Natural killer cell (primary cell): ENCODE results near the gene C1QTNF2. TPM values are rescaled to one million over a fixed set of nuclear protein-coding genes. Genes with fewer than 3 reads are reported as not detected.

Experiments
- ATAC-seq, 3 donors: fragments of 150-1000 bp in 2 of 3; fragments of 200-7000 bp in 1 of 3; cut with Tn5 transposase; 1 replicate in 1 of 3; 2 replicates in 2 of 3; pipeline ENCODE4 v1.10.0; 2021; ENCODE audit warnings: mild to moderate bottlenecking in 2 of 3, moderate library complexity in 2 of 3
- DNase-seq, 2 donors: peaks; one replicate each; pipeline versions ENCODE4 v3.0.0 to v3.0.0-alpha.2; 2013 to 2021; ENCODE audit warnings: mixed read lengths in 1 of 2
- H3K27ac ChIP-seq: one replicate; pipeline ENCODE4 v1.5.1; 2013; ENCODE audit warnings: mild to moderate bottlenecking, low read length
- H3K27me3 ChIP-seq: one replicate; pipeline ENCODE4 v1.6.1; 2013; ENCODE audit warnings: low read length; ENCODE audit not compliant: control insufficient read depth, insufficient read depth
- H3K36me3 ChIP-seq: one replicate; pipeline ENCODE4 v1.6.1; 2013; ENCODE audit warnings: low read length; ENCODE audit not compliant: control insufficient read depth, insufficient read depth
- H3K4me1 ChIP-seq: one replicate; pipeline ENCODE4 v1.6.1; 2013; ENCODE audit warnings: low read length; ENCODE audit not compliant: control insufficient read depth, insufficient read depth
- H3K4me3 ChIP-seq: one replicate; pipeline ENCODE4 v1.5.1; 2013; ENCODE audit warnings: low read length
- H3K9me3 ChIP-seq: one replicate; pipeline ENCODE4 v1.6.1; 2013; ENCODE audit warnings: low read length; ENCODE audit not compliant: control insufficient read depth, insufficient read depth
- H3K27ac Mint-ChIP-seq, 2 donors: one replicate each; pipeline ENCODE4 v1.8.0; 2022; ENCODE audit warnings: mild to moderate bottlenecking in 2 of 2, mixed read lengths in 2 of 2, moderate library complexity in 1 of 2
- H3K27me3 Mint-ChIP-seq, 2 donors: one replicate each; pipeline ENCODE4 v1.8.0; 2022; ENCODE audit warnings: low read depth in 2 of 2, mixed read lengths in 2 of 2
- H3K36me3 Mint-ChIP-seq: one replicate; pipeline ENCODE4 v1.8.0; 2022; ENCODE audit warnings: mixed read lengths
- H3K4me1 Mint-ChIP-seq, 2 donors: one replicate each; pipeline ENCODE4 v1.8.0; 2022; ENCODE audit warnings: mixed read lengths in 2 of 2
- H3K4me3 Mint-ChIP-seq: one replicate; pipeline ENCODE4 v1.8.0; 2022; ENCODE audit warnings: mild to moderate bottlenecking, moderate library complexity, mixed read lengths
- H3K9me3 Mint-ChIP-seq, 2 donors: one replicate each; pipeline ENCODE4 v1.8.0; 2022; ENCODE audit warnings: mixed read lengths in 2 of 2
- WGBS: methylation state at CpG from one replicate; pipeline ENCODE4 v1.1.7; 2013; ENCODE audit warnings: missing lambda C conversion rate; ENCODE audit not compliant: insufficient coverage; 5-methylcytosine and 5-hydroxymethylcytosine counted together
- intact Hi-C: fragments of 100-400 bp; cut with micrococcal nuclease; formaldehyde crosslinking; loops from one replicate; pipeline ENCODE4 v1.14.2; 2022
- total RNA-seq, 4 donors: library from RNA; stranded (reverse); fragments of 120-200 nt in 1 of 4; gene quantifications; one replicate each; pipeline versions ENCODE4 v1.2.3 to v1.2.4, GENCODE V29; 2013 to 2022
- TF ChIP-seq, protein P1 (sequence below): fragments of 200-600 bp; IDR thresholded peaks from one replicate; pipeline ENCODE4 v1.8.0; 2022; ENCODE audit warnings: antibody characterized with exemption

C1QTNF2 gene
- total RNA-seq, 3 donors from 2014 or later (not counting 1 experiment from before 2014, with no cell fraction given), result not detected

DNA sequence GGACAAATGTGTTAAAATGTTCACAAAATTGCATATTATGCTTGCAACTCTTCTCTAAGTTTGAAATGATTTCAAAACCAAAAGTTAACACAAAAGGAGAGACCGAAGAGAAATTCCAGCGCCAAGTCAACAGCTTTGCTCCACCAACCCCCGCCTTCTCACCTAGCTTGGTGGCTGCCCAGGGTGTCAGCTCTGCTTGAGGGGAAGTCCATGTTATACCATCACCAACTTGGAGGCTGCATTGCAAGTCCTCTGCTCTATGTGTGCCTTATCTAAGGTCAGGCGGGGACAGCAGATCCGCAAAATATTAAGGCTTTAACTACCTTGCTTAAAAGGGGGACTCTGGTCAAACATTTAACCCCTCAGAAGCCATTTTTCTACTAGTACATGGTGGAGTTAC is 72.7 kb downstream of the C1QTNF2 start:
- 40% methylated on average over 5 of the region's 5 CpGs for WGBS
- Mint-ChIP-seq H3K27me3 (no peaks in the 10 kb centered on the region), H3K4me1 (peaks cover 64 to 68% of the 10 kb centered on the region in 2 donors), H3K36me3 (no peaks in the 10 kb centered on the region), H3K9me3 (no peaks in the 10 kb centered on the region), H3K27ac (peak overlapping the region; percentile 89 to 98), H3K4me3 (peak overlapping the region; percentile 88)
- no peaks in the 10 kb centered on the region for H3K36me3 ChIP-seq
- no peaks in the 10 kb centered on the region for H3K9me3 ChIP-seq
- DNase-seq, result peak; percentile 36 to 71
- intact Hi-C loops, result loop anchor here (1.0 kb wide), 2 partner anchors 15 to 23 kb away; partner anchors contain the start of gene CCNJL
- ATAC-seq, result peak; percentile 81 to 91 (median 87)
- peaks cover 74% of the 10 kb centered on the region for H3K4me1 ChIP-seq
- peak overlapping the region; percentile 87 for H3K27ac ChIP-seq
- no peaks in the 10 kb centered on the region for H3K27me3 ChIP-seq
- H3K4me3 ChIP-seq, result no peak overlapping the region
- TF ChIP-seq, protein P1, sequence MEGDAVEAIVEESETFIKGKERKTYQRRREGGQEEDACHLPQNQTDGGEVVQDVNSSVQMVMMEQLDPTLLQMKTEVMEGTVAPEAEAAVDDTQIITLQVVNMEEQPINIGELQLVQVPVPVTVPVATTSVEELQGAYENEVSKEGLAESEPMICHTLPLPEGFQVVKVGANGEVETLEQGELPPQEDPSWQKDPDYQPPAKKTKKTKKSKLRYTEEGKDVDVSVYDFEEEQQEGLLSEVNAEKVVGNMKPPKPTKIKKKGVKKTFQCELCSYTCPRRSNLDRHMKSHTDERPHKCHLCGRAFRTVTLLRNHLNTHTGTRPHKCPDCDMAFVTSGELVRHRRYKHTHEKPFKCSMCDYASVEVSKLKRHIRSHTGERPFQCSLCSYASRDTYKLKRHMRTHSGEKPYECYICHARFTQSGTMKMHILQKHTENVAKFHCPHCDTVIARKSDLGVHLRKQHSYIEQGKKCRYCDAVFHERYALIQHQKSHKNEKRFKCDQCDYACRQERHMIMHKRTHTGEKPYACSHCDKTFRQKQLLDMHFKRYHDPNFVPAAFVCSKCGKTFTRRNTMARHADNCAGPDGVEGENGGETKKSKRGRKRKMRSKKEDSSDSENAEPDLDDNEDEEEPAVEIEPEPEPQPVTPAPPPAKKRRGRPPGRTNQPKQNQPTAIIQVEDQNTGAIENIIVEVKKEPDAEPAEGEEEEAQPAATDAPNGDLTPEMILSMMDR, result no peak

Other genes starting within 250 kb of the C1QTNF2 start
- not detected for gene FABP6, start 141.1 kb downstream of the C1QTNF2 start, total RNA-seq
- gene CCNJL, start 58.1 kb downstream of the C1QTNF2 start, total RNA-seq, result 10 to 100 TPM; 19.9 to 32.1 (median 20.7) TPM
- under 1 TPM; 0.28 to 0.57 (median 0.33) TPM for gene FAM200C, start 29.4 kb upstream of the C1QTNF2 start, total RNA-seq
- 100 to 1,000 TPM; 114 to 143 (median 118) TPM for gene SLU7, start 48.5 kb upstream of the C1QTNF2 start, total RNA-seq
- 10 to 100 TPM; 11.7 to 14.8 (median 12.1) TPM for gene PTTG1, start 51.2 kb upstream of the C1QTNF2 start, total RNA-seq